Activated CD8-positive, alpha-beta T cell treated with anti-CD3 and anti-CD28 coated beads for 36 hours (primary cell): Measurements from ENCODE around the gene COPS6. TPM values are rescaled to one million over a fixed set of nuclear protein-coding genes. Genes with fewer than 3 reads are reported as not detected.

Experiments used
- ATAC-seq: fragments of 200-7000 bp; cut with Tn5 transposase; one replicate; pipeline ENCODE4 v1.10.0; 2021; ENCODE audit warnings: mild to moderate bottlenecking, moderate library complexity
- CTCF ChIA-PET: fragments of 350-600 bp; sonication (Branson Sonifier 250); formaldehyde crosslinking; loops from one replicate; lab custom pipeline; 2021; ENCODE audit warnings: antibody characterized with exemption; lab: Charles Lee
- POLR2A ChIA-PET: fragments of 350-600 bp; sonication (Branson Sonifier 250); formaldehyde crosslinking; loops from one replicate; lab custom pipeline; 2021; ENCODE audit warnings: antibody characterized with exemption; lab: Charles Lee
- DNase-seq: peaks from one replicate; pipeline ENCODE4 v3.0.0-alpha.2; 2020
- H3K27ac Mint-ChIP-seq: one replicate; pipeline ENCODE4 v1.8.0; 2021; ENCODE audit warnings: mild to moderate bottlenecking, mixed read lengths
- H3K27me3 Mint-ChIP-seq: one replicate; pipeline ENCODE4 v1.8.0; 2021; ENCODE audit warnings: mixed read lengths
- H3K36me3 Mint-ChIP-seq: one replicate; pipeline ENCODE4 v1.8.0; 2021; ENCODE audit warnings: low read depth, mixed read lengths
- H3K4me1 Mint-ChIP-seq: one replicate; pipeline ENCODE4 v1.8.0; 2021; ENCODE audit warnings: low read depth, mixed read lengths
- H3K4me3 Mint-ChIP-seq: one replicate; pipeline ENCODE4 v1.8.0; 2021; ENCODE audit warnings: mild to moderate bottlenecking, moderate library complexity, mixed read lengths
- H3K9me3 Mint-ChIP-seq: one replicate; pipeline ENCODE4 v1.8.0; 2021; ENCODE audit warnings: mixed read lengths
- intact Hi-C: fragments of 100-400 bp; cut with micrococcal nuclease; formaldehyde crosslinking; loops from one replicate; pipeline ENCODE4 v1.10.0; 2022
- total RNA-seq, 2 experiments: library from RNA; stranded (reverse); gene quantifications; one replicate each; pipeline ENCODE4 v1.2.3, GENCODE V29; 2021
- TF ChIP-seq, protein P1 (sequence below): fragments of 200-600 bp; IDR thresholded peaks from one replicate; pipeline ENCODE4 v1.8.0; 2022; ENCODE audit warnings: antibody characterized with exemption, mild to moderate bottlenecking

Gene COPS6
- total RNA-seq, 2 experiments from 2014 or later: 81.3 to 86.3 TPM

DNA sequence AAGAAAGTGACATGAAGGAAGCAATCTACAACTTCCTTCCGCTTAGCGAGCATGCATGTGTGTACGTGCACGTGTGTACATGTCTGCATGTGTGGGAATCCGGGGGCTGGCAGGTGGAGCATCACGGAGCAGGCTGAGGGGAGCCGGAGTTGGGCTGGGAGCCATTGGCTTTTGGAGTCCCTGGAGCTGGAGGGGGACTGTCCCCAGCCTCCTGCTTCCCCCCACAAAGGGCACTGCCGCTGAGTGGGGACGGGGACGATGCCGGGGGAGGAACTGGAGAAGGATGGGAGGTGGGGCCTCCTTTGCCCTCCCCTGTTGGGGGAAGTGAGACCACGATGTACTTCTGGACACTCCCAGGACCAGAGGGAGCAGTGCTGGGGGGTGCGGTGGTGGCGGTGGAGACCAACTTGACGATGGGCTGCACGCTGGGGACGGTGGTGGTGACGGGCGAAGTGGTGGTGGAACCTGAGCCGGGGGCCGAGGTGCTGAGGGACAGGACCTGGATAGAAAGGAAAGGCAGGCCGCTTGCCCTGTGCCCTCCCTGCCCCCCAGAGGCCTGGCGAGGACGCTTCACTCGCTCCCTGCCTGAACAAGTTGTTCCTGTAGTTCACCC, 18.5 kb downstream of the COPS6 start:
- POLR2A ChIA-PET: interaction anchor here (1.3 to 8.5 kb wide), 3 partner anchors 12 to 16 kb away, joined by 3 to 187 read pairs (median 3); partner anchors contain the start of gene COPS6
- CTCF ChIA-PET: no interaction called here
- Mint-ChIP-seq H3K4me1 (peaks cover 8% of the 10 kb centered on the region), H3K4me3 (no peak overlapping the region), H3K36me3 (peaks cover 21% of the 10 kb centered on the region), H3K27me3 (no peaks in the 10 kb centered on the region), H3K27ac (no peak overlapping the region), H3K9me3 (no peaks in the 10 kb centered on the region)
- TF ChIP-seq, protein P1, sequence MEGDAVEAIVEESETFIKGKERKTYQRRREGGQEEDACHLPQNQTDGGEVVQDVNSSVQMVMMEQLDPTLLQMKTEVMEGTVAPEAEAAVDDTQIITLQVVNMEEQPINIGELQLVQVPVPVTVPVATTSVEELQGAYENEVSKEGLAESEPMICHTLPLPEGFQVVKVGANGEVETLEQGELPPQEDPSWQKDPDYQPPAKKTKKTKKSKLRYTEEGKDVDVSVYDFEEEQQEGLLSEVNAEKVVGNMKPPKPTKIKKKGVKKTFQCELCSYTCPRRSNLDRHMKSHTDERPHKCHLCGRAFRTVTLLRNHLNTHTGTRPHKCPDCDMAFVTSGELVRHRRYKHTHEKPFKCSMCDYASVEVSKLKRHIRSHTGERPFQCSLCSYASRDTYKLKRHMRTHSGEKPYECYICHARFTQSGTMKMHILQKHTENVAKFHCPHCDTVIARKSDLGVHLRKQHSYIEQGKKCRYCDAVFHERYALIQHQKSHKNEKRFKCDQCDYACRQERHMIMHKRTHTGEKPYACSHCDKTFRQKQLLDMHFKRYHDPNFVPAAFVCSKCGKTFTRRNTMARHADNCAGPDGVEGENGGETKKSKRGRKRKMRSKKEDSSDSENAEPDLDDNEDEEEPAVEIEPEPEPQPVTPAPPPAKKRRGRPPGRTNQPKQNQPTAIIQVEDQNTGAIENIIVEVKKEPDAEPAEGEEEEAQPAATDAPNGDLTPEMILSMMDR: no peak
- DNase-seq (no peak), ATAC-seq (no peak)
- intact Hi-C loops: no loop called here

DNA sequence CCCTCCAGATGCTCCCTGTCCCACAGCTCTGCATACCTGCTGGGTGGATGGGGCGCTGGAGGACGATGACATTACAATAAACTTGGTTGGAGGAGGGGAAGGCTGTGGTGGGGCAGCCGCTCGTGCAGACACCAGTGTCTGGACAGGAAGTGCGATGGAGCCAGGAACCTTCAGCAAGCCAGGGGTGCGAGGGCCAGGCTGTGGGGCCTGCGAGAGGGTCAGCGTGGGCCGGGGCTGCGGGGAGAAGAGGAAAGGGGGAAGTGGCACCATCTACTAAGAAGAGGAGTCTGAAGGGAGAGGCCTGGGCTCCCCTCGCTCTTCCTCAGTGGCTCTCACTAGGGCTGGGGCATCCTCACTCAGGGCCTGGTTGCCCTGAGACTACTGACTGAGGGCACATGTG, 19.1 kb downstream of the COPS6 start:
- no peak overlapping the region for H3K4me3 Mint-ChIP-seq
- no peaks in the 10 kb centered on the region for H3K9me3 Mint-ChIP-seq
- H3K27me3 Mint-ChIP-seq: no peaks in the 10 kb centered on the region
- TF ChIP-seq, protein P1: no peak
- DNase-seq (no peak), ATAC-seq (no peak)
- peaks cover 2% of the 10 kb centered on the region for H3K4me1 Mint-ChIP-seq
- CTCF ChIA-PET: no interaction called here
- peaks cover 21% of the 10 kb centered on the region for H3K36me3 Mint-ChIP-seq
- intact Hi-C loops: no loop called here
- POLR2A ChIA-PET: interaction anchor here (1.3 kb wide), 1 partner anchor 12 kb away, joined by 3 read pairs; no protein-coding TSS in a partner anchor
- no peak overlapping the region for H3K27ac Mint-ChIP-seq

DNA sequence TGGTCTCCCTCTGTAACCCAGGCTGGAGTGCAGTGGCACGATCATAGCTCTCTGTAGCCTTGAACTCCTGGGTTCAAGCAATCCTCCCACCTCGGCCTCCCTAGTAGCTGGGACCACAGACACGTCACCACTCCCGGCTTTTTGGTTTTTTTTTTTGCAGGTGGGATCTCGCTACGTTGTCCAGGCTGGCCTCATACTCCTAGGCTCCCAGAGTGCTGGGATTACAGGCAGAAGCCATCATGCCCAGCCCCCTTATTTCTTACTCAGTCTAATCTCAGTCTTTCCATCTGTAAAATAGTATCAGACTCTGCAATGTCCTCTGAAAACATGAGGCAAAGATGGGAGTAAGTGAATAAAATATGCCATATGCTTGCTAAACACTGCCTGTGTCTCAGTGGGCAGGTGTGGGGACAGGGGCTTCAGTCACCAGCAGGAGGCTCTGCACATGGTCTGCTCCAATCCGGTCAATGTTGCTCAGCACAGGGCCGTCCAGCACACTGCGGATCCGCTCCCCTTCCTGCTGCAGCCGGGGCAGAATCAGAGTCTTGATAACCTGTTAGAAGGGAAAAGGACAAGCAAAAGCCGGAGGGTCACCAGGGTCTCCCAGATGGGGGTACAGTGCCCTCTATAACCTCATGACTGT, 20.9 kb downstream of the COPS6 start:
- POLR2A ChIA-PET: interaction anchor here (1.0 to 1.1 kb wide), 2 partner anchors 19 to 27 kb away, joined by 3 read pairs; no protein-coding TSS in a partner anchor
- DNase-seq: no peak
- no peak overlapping the region for H3K27ac Mint-ChIP-seq
- H3K9me3 Mint-ChIP-seq: no peaks in the 10 kb centered on the region
- H3K36me3 Mint-ChIP-seq: peaks cover 19% of the 10 kb centered on the region
- TF ChIP-seq, protein P1: no peak
- ATAC-seq: no peak
- CTCF ChIA-PET: no interaction called here
- intact Hi-C loops: no loop called here
- H3K4me1 Mint-ChIP-seq: no peaks in the 10 kb centered on the region
- no peaks in the 10 kb centered on the region for H3K27me3 Mint-ChIP-seq
- no peak overlapping the region for H3K4me3 Mint-ChIP-seq

- intact Hi-C loops: no loop called here
- POLR2A ChIA-PET: interaction anchor here (0.8 to 4.8 kb wide), 5 partner anchors 9 to 645 kb away, joined by 3 to 59 read pairs (median 7); partner anchors contain the start of genes AP4M1, ATP5MF and MCM7
- no peak overlapping the region for H3K27ac Mint-ChIP-seq
- no peaks in the 10 kb centered on the region for H3K4me1 Mint-ChIP-seq
- peaks cover 21% of the 10 kb centered on the region for H3K36me3 Mint-ChIP-seq
- CTCF ChIA-PET: interaction anchor here (0.8 to 1.2 kb wide), 2 partner anchors 9 to 20 kb away, joined by 3 to 4 read pairs; no protein-coding TSS in a partner anchor
- TF ChIP-seq, protein P1: no peak
- DNase-seq: no peak
- no peak for ATAC-seq
- no peaks in the 10 kb centered on the region for H3K27me3 Mint-ChIP-seq
- H3K9me3 Mint-ChIP-seq: no peaks in the 10 kb centered on the region
- no peak overlapping the region for H3K4me3 Mint-ChIP-seq
These were observed 22.4 kb downstream of the COPS6 start for GRCh38 chr7:100111156-100111555.

GRCh38 chr7:100111914-100112313, 23.1 kb downstream of the COPS6 start:
- DNase-seq: no peak
- Mint-ChIP-seq H3K4me3 (no peak overlapping the region), H3K9me3 (no peaks in the 10 kb centered on the region), H3K27me3 (no peaks in the 10 kb centered on the region), H3K36me3 (peaks cover 18% of the 10 kb centered on the region), H3K4me1 (no peaks in the 10 kb centered on the region), H3K27ac (no peak overlapping the region)
- ATAC-seq: no peak
- TF ChIP-seq, protein P1: no peak
- ChIA-PET CTCF (interaction anchor here (0.6 to 1.5 kb wide), 3 partner anchors 10 to 110 kb away, joined by 3 to 4 read pairs (median 4); partner anchors contain the start of gene AP4M1), POLR2A (interaction anchor here (0.8 to 4.8 kb wide), 6 partner anchors 10 to 316 kb away, joined by 4 to 59 read pairs (median 8); partner anchors contain the start of genes AP4M1, MCM7 and ZCWPW1)
- intact Hi-C loops: no loop called here
